Caco-2 (cell line): Measurements from ENCODE around the gene MCM3AP. TPM values are rescaled to one million over a fixed set of nuclear protein-coding genes. Genes with fewer than 3 reads are reported as not detected.

Source experiments
- BruUV-seq: library from RNA; stranded (reverse); fragments of 400-500 nt; replicated peaks from 2 replicates; lab custom pipeline; 2021; lab: Mats Ljungman, UMichigan
- CTCF ChIA-PET: fragments of 300-600 bp; sonication (Branson Sonifier 250); formaldehyde crosslinking; loops from one replicate; lab custom pipeline; 2022; ENCODE audit warnings: antibody characterized with exemption; lab: Charles Lee
- POLR2A ChIA-PET: fragments of 300-600 bp; sonication (Branson Sonifier 250); formaldehyde crosslinking; loops from one replicate; lab custom pipeline; 2022; ENCODE audit warnings: antibody characterized with exemption; lab: Charles Lee
- DNase-seq, 2 experiments: peaks; one replicate each; pipeline versions ENCODE4 v3.0.0 to v3.0.0-alpha.2; 2020 to 2022
- H3K27me3 ChIP-seq: replicated peaks from 2 replicates; pipeline ENCODE4 v1.6.0; 2011; ENCODE audit warnings: low read length; ENCODE audit not compliant: control insufficient read depth, insufficient read depth
- H3K36me3 ChIP-seq: 2 replicates; pipeline ENCODE4 v1.5.1; 2011; ENCODE audit warnings: low read length; ENCODE audit not compliant: control insufficient read depth, insufficient read depth
- H3K4me1 ChIP-seq: fragments of 250-450 bp; sonication (Bioruptor Pico); 2 replicates; pipeline ENCODE4 v1.5.1; 2020; ENCODE audit warnings: mild to moderate bottlenecking
- H3K4me3 ChIP-seq: 2 replicates; pipeline ENCODE4 v1.5.1; 2011; ENCODE audit warnings: low read depth, mild to moderate bottlenecking, control low read depth, low read length
- H3K9me3 ChIP-seq: fragments of 250-450 bp; sonication (Bioruptor Pico); 2 replicates; pipeline ENCODE4 v1.5.1; 2020; ENCODE audit warnings: mild to moderate bottlenecking, moderate library complexity
- H3K27ac Mint-ChIP-seq: one replicate; pipeline ENCODE4 v1.8.0; 2022; ENCODE audit warnings: mixed read lengths; ENCODE audit not compliant: unreplicated experiment
- H3K27me3 Mint-ChIP-seq: one replicate; pipeline ENCODE4 v1.8.0; 2022; ENCODE audit warnings: mixed read lengths; ENCODE audit not compliant: insufficient read depth, unreplicated experiment
- H3K36me3 Mint-ChIP-seq: one replicate; pipeline ENCODE4 v1.8.0; 2022; ENCODE audit warnings: mild to moderate bottlenecking, mixed read lengths; ENCODE audit not compliant: insufficient read depth, unreplicated experiment
- H3K4me1 Mint-ChIP-seq: one replicate; pipeline ENCODE4 v1.8.0; 2022; ENCODE audit warnings: low read depth, mixed read lengths; ENCODE audit not compliant: unreplicated experiment
- H3K4me3 Mint-ChIP-seq: one replicate; pipeline ENCODE4 v1.8.0; 2022; ENCODE audit warnings: mild to moderate bottlenecking, moderate library complexity, mixed read lengths; ENCODE audit not compliant: unreplicated experiment
- H3K9me3 Mint-ChIP-seq: one replicate; pipeline ENCODE4 v1.8.0; 2022; ENCODE audit warnings: mixed read lengths; ENCODE audit not compliant: unreplicated experiment
- intact Hi-C: fragments of 100-400 bp; cut with micrococcal nuclease; formaldehyde crosslinking; loops from one replicate; pipeline ENCODE4 v1.10.0; 2022; ENCODE audit not compliant: unreplicated experiment
- total RNA-seq: library from RNA; stranded (reverse); gene quantifications from 2 replicates; pipeline ENCODE4 v1.2.3, GENCODE V29; 2022
- TF ChIP-seq, protein P1 (sequence below), 2 experiments: fragments of 200-600 bp in 1 of 2; IDR thresholded peaks; 1 replicate in 1 of 2; 2 replicates in 1 of 2; pipeline versions ENCODE4 v1.5.1 to v1.8.0; 2011 to 2022; ENCODE audit warnings: antibody characterized with exemption in 1 of 2, control low read depth in 1 of 2, inconsistent platforms in 1 of 2, low read depth in 1 of 2, low read length in 1 of 2, mild to moderate bottlenecking in 1 of 2, moderate library complexity in 1 of 2; ENCODE audit not compliant: insufficient read depth in 1 of 2, severe bottlenecking in 1 of 2, unreplicated experiment in 1 of 2

The MCM3AP gene
- total RNA-seq, 1 experiment from 2014 or later, result 88.1 TPM

DNA sequence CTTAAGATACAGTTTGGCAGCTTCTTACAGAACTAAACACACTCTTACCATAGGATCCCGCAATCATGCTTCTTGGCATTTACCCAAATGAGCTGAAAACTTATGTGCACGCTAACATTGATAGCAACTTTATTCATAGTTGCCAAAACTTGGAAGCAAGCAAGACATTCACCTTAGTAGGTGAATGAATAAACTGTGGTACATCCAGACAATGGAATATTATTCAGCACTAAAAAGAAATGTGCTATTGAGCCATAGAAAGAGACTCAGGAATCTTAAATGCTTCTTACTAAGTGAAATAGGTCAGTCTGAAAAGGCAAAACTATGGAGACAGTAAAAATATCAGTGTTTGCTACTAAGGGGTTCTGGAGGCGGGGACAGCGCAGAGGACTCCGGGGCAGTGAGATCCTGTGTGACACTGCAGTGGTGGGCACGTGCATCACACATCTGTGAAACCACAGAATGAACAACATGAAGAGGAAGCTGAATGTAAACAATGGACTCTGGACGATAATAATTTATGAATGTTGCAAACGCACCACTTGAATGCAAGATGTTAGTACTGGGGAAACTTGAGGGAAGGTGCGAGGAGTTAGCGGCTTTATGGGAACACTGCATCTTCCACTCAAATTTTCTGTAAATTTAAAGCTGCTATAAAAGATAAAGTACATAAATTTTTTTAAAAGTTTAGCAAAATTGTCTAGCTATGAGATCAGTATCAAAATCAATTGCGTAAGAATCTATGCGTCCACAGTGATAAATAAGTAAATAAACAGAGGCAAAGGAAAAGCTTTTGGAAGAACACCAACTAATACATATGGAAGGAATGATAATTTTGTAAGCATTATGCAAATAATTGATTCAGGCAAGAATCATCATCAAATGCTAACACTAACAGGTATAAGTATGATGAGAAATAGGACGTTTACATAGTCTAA is 85.7 kb downstream of the MCM3AP start:
- ChIA-PET POLR2A (no interaction called here), CTCF (interaction anchor here (1.0 kb wide), 1 partner anchor 56 kb away, joined by 5 read pairs; no protein-coding TSS in a partner anchor)

DNA sequence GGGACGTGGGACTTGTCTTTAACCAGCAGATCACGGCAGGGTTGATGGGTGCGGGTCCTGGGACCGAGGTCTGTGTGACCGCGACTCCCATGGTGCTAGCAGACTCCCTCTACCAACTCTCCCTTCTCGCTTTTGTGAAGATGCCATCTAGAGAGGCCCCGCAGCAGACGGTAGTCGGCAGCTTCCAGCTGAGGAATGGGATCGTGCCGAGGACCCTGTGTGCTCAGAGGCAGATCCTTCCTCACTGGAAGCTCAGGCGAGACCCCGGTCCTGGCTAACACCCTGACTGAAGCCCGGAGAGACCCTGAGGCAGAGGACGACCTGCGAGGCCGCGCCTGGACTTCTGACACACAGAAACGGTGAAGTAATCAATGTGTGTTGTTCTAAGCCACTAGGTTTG is 88.7 kb downstream of the MCM3AP start:
- no peaks in the 10 kb centered on the region for H3K27me3 ChIP-seq
- ChIA-PET POLR2A (no interaction called here), CTCF (no interaction called here)
- no peaks in the 10 kb centered on the region for H3K9me3 Mint-ChIP-seq
- H3K4me3 Mint-ChIP-seq, result no peak overlapping the region
- H3K4me3 ChIP-seq, result no peak overlapping the region
- H3K4me1 ChIP-seq, result no peaks in the 10 kb centered on the region
- DNase-seq, result peak in 1 of 2 experiments; percentile 7
- no peaks in the 10 kb centered on the region for H3K4me1 Mint-ChIP-seq
- peaks cover 8% of the 10 kb centered on the region for H3K36me3 ChIP-seq
- no peaks in the 10 kb centered on the region for H3K27me3 Mint-ChIP-seq
- H3K27ac Mint-ChIP-seq, result no peak overlapping the region
- TF ChIP-seq, protein P1, sequence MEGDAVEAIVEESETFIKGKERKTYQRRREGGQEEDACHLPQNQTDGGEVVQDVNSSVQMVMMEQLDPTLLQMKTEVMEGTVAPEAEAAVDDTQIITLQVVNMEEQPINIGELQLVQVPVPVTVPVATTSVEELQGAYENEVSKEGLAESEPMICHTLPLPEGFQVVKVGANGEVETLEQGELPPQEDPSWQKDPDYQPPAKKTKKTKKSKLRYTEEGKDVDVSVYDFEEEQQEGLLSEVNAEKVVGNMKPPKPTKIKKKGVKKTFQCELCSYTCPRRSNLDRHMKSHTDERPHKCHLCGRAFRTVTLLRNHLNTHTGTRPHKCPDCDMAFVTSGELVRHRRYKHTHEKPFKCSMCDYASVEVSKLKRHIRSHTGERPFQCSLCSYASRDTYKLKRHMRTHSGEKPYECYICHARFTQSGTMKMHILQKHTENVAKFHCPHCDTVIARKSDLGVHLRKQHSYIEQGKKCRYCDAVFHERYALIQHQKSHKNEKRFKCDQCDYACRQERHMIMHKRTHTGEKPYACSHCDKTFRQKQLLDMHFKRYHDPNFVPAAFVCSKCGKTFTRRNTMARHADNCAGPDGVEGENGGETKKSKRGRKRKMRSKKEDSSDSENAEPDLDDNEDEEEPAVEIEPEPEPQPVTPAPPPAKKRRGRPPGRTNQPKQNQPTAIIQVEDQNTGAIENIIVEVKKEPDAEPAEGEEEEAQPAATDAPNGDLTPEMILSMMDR (IDR thresholded peaks at IDR 0.05; ENCODE audit: insufficient read depth in 1 of 2, low read depth in 1 of 2, low read length in 1 of 2, severe bottlenecking in 1 of 2, unreplicated experiment in 1 of 2), result no peak
- intact Hi-C loops, result no loop called here
- H3K36me3 Mint-ChIP-seq, result peaks cover 62% of the 10 kb centered on the region
- BruUV-seq, result no TSS peak
- H3K9me3 ChIP-seq, result no peaks in the 10 kb centered on the region

More for the DNA sequence above, 85.7 kb downstream of the MCM3AP start:
- Mint-ChIP-seq H3K27me3 (no peaks in the 10 kb centered on the region), H3K27ac (no peak overlapping the region), H3K4me3 (no peak overlapping the region), H3K36me3 (peaks cover 70% of the 10 kb centered on the region), H3K9me3 (no peaks in the 10 kb centered on the region), H3K4me1 (no peaks in the 10 kb centered on the region)
- H3K4me3 ChIP-seq, result no peak overlapping the region
- peaks cover 2% of the 10 kb centered on the region for H3K36me3 ChIP-seq
- BruUV-seq, result no TSS peak
- no peaks in the 10 kb centered on the region for H3K27me3 ChIP-seq
- TF ChIP-seq, protein P1 (IDR thresholded peaks at IDR 0.05; ENCODE audit: insufficient read depth in 1 of 2, low read depth in 1 of 2, low read length in 1 of 2, severe bottlenecking in 1 of 2, unreplicated experiment in 1 of 2), result no peak
- no peaks in the 10 kb centered on the region for H3K4me1 ChIP-seq
- intact Hi-C loops, result no loop called here
- no peak for DNase-seq
- H3K9me3 ChIP-seq, result no peaks in the 10 kb centered on the region

DNA sequence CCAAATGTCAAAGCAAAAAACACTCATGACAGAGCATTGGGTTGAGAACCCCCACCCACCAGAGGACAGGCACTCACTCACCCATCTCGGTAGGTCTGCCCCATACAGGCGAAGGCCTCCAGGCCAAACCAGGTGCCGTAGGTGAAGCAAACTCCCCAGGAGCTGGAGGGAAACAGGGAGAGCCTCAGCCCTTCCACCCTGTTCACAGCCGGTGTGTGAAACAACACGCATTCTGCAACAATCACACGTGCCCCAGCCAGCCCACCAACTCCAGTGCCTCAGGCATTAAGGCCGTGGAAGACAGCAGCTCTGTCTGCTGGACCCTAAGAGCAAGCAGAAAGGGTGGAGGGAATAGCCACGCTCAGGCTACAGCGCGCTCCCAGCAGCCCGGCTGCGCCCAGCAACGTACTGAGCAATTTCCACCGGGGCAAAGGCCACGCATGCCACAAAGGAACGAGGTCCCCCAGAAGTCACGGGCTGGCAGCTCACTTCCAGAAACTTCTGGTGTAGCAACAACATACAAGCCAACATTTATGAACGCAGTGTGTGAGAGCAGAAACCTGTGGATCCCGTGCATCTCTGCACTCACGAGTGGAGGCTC is 89.7 kb downstream of the MCM3AP start:
- H3K27ac Mint-ChIP-seq, result no peak overlapping the region
- ChIA-PET CTCF (no interaction called here), POLR2A (no interaction called here)
- Histone ChIP-seq H3K4me1 (no peaks in the 10 kb centered on the region), H3K4me3 (no peak overlapping the region), H3K36me3 (peaks cover 8% of the 10 kb centered on the region), H3K9me3 (no peaks in the 10 kb centered on the region), H3K27me3 (no peaks in the 10 kb centered on the region)
- H3K4me1 Mint-ChIP-seq, result no peaks in the 10 kb centered on the region
- H3K36me3 Mint-ChIP-seq, result peaks cover 68% of the 10 kb centered on the region
- no peak overlapping the region for H3K4me3 Mint-ChIP-seq
- intact Hi-C loops, result no loop called here
- BruUV-seq, result no TSS peak
- H3K9me3 Mint-ChIP-seq, result no peaks in the 10 kb centered on the region
- H3K27me3 Mint-ChIP-seq, result no peaks in the 10 kb centered on the region
- TF ChIP-seq, protein P1 (IDR thresholded peaks at IDR 0.05; ENCODE audit: insufficient read depth in 1 of 2, low read depth in 1 of 2, low read length in 1 of 2, severe bottlenecking in 1 of 2, unreplicated experiment in 1 of 2), result no peak
- no peak for DNase-seq
